Motor neuron (in vitro differentiated cells): ENCODE data around the gene LAMP1. TPM values are rescaled to one million over a fixed set of nuclear protein-coding genes. Genes with fewer than 3 reads are reported as not detected.

Source experiments
- ATAC-seq, 8 experiments: fragments of 200-7000 bp; cut with Tn5 transposase; replicated peaks in 6 of 8; 2 replicates each; pipeline ENCODE4 v1.8.0; 2021; ENCODE audit warnings: mild to moderate bottlenecking in 8 of 8, moderate library complexity in 8 of 8
- H3K27ac ChIP-seq, 2 donors: fragments of 250-450 bp; sonication (Bioruptor Pico); 2 replicates each; pipeline ENCODE4 v1.9.0; 2021; ENCODE audit warnings: antibody characterized with exemption in 2 of 2, mild to moderate bottlenecking in 2 of 2, moderate library complexity in 1 of 2
- H3K4me1 ChIP-seq, 2 donors: fragments of 250-450 bp; sonication (Bioruptor Pico); replicated peaks in 1 of 2; 2 replicates each; pipeline ENCODE4 v1.6.1; 2021; ENCODE audit warnings: antibody characterized with exemption in 2 of 2, mild to moderate bottlenecking in 2 of 2, moderate library complexity in 1 of 2
- H3K4me3 ChIP-seq, 5 donors: fragments of 250-450 bp; sonication (Bioruptor Pico); 2 replicates each; pipeline ENCODE4 v1.9.0; 2021; ENCODE audit warnings: antibody characterized with exemption in 5 of 5, mild to moderate bottlenecking in 5 of 5, moderate library complexity in 4 of 5
- WGBS, 10 experiments: fragments of 450-650 bp; shearing (Covaris generic); methylation state at CpG; one replicate each; pipeline ENCODE4 v1.0.0; 2022; 5-methylcytosine and 5-hydroxymethylcytosine counted together
- in situ Hi-C, 9 experiments: fragments of 400-800 bp; cut with MboI; loops; one replicate each; pipeline ENCODE4 v1.15.0; 2021; ENCODE audit warnings: low sequenced_read_pairs in 9 of 9, low pct_unique_long_range_greater_than_20kb in 2 of 9; ENCODE audit not compliant: unreplicated experiment in 9 of 9
- total RNA-seq, 8 experiments: library from RNA; unstranded; fragments of 300-600 nt; gene quantifications; 2 replicates each; pipeline versions ENCODE4 v1.2.3 to v1.2.4, GENCODE V29; 2022

The LAMP1 gene
- total RNA-seq, 8 experiments from 2014 or later = 41.5 to 367 (median 70.1) TPM

- H3K4me1 ChIP-seq = no peaks in the 10 kb centered on the region
- no peak overlapping the region for H3K4me3 ChIP-seq
- no peak for ATAC-seq
- in situ Hi-C loops = no loop called here
- no peak overlapping the region for H3K27ac ChIP-seq
- WGBS, 10 experiments = 69 to 100% (median 100%) methylated on average over 1 to 7 of the region's 17 CpGs; no CpG with 5 or more reads in 4 of the 10 experiments
Measured at GRCh38 chr13:113322043-113322461, 25.0 kb downstream of the LAMP1 start.

DNA sequence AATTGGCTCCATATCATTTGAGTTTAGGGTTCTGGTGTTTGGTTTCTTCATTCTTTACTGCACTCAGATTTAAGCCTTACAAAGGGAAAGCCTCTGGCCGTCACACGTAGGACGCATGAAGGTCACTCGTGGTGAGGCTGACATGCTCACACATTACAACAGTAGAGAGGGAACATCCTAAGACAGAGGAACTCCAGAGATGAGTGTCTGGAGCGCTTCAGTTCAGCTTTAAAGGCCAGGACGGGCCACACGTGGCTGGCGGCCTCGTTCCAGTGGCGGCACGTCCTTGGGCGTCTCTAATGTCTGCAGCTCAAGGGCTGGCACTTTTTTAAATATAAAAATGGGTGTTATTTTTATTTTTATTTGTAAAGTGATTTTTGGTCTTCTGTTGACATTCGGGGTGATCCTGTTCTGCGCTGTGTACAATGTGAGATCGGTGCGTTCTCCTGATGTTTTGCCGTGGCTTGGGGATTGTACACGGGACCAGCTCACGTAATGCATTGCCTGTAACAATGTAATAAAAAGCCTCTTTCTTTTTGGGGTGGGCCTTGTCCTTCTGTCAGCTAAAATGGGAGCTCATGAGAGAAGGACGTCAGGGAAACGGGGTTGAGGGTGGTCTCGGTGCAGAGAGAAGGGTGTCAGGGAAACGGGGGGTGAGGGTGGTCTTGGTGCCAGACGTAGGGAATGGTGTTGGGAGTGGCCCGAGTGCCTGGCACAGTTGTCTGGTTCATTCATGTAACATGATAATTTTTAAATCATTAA lies 26.0 kb downstream of the LAMP1 start:
- Histone ChIP-seq H3K4me1 (no peaks in the 10 kb centered on the region), H3K4me3 (no peak overlapping the region), H3K27ac (no peak overlapping the region)
- in situ Hi-C loops = no loop called here
- no peak for ATAC-seq
- 91 to 100% (median 97%) methylated on average over 4 to 13 of the region's 25 CpGs for whole genome bisulfite sequencing, 10 experiments

GRCh38 chr13:113323869-113324268 lies 26.8 kb downstream of the LAMP1 start:
- H3K4me1 ChIP-seq = no peaks in the 10 kb centered on the region
- ATAC-seq = no peak
- no peak overlapping the region for H3K4me3 ChIP-seq
- H3K27ac ChIP-seq = no peak overlapping the region
- in situ Hi-C loops = no loop called here
- WGBS, 10 experiments = 79 to 100% (median 94%) methylated on average over 1 to 5 of the region's 7 CpGs; no CpG with 5 or more reads in 1 of the 10 experiments

DNA sequence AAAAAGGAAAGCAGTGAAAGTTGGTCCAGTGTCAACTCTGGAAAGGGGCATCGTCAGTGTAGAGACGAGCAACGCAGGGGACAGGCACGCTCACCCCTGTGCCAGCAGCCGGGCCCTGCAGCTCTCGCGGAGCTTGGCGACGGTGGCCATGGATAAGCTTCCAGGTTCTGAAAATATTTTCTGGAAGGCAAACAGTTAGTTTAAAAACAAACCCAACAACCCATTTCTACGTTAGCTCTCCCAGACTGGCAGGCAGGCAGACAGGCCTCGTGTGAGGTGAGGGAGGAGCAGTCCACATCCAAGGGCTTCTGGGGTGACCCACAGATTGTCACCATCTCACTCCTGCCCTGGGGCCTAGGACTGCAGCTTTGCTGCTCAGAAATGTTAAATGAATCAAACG lies 27.4 kb downstream of the LAMP1 start:
- in situ Hi-C loops = no loop called here
- Histone ChIP-seq H3K27ac (no peak overlapping the region), H3K4me1 (no peaks in the 10 kb centered on the region), H3K4me3 (no peak overlapping the region)
- WGBS, 10 experiments = 78 to 100% (median 89%) methylated on average over 1 to 10 of the region's 12 CpGs; no CpG with 5 or more reads in 2 of the 10 experiments
- peak in 2 of 8 experiments; percentile 31 to 80 for ATAC-seq

DNA sequence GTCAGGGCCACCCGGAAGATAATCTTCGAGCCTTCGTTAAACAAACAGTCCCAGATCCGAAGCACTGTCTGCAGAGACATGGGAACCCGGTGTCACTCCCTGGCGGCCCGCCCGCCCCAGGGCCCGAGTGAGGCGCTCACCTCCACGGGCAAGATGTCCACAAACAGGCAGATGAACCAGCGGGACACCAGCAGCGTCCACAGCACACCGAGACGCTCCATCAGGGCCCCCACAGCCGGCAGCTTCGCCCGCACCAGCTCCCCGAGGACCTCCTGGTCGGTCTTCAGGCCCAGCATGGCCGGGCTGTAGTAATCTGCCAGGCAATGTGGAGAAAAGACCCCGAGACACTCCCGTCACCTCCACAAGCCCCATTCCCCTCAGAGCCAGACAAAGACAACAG lies 28.7 kb downstream of the LAMP1 start:
- H3K4me1 ChIP-seq = no peaks in the 10 kb centered on the region
- peak in 1 of 8 experiments; percentile 13 for ATAC-seq
- WGBS, 10 experiments = 67 to 96% (median 95%) methylated on average over 3 to 11 of the region's 23 CpGs; no CpG with 5 or more reads in 6 of the 10 experiments
- no peak overlapping the region for H3K4me3 ChIP-seq
- H3K27ac ChIP-seq = no peak overlapping the region
- in situ Hi-C loops = no loop called here

DNA sequence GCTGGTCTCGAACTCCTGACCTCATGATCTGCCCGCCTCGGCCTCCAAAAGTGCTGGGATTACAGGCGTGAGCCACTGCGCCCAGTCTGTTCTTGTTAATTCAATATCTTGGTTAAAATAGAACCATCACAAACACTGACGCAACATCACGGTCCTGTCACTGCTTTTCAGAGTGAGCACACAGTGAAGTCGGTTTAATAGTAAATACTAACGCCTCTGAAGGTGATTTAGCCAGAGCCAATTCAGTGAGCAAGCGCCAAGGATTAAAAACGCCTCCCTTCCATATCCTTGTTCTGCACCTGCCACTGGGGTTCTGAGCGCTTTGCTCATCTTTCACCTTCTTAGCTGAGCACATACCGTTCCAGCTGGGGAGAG lies 30.3 kb downstream of the LAMP1 start:
- in situ Hi-C loops = no loop called here
- H3K4me1 ChIP-seq = no peaks in the 10 kb centered on the region
- 61 to 94% (median 80%) methylated on average over 1 to 12 of the region's 13 CpGs; no CpG with 5 or more reads in 3 of the 10 experiments for WGBS, 10 experiments
- H3K27ac ChIP-seq = no peak overlapping the region
- no peak for ATAC-seq
- no peak overlapping the region for H3K4me3 ChIP-seq

DNA sequence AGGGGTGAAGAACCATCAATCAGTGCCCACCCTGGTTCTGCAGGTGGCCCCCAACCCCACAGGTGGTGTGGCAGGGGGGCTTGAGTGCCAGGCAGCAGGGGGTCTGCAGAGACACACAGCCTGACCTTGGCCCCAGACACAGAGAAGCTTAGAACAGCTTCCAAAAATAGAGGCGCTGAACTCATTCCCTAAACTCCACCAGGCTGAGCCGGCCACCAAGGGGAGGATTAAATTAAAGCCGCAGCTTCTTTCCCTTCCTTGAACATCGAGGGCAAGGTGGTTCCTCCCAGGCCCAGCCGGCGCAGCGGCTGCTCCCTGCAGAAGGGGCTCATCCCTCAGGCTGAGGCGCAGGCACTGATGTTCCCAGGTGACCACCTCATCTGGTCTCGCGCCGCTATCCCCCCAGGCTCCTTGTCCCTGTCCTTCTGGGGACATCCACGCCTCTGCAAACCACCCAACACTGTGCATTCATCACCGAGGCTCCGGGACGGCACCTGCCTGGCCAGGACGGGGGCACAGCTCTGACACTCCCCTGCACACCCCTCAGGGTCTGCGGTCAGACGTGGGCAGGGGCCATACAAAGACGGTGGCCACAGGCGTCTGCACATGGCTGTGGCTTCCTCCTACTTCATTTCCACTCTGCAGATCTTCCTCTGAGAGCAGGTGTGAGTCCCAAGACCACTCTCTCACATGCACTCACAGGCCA lies 30.9 kb downstream of the LAMP1 start:
- in situ Hi-C loops = no loop called here
- peak in 5 of 8 experiments; percentile 9 to 32 (median 9) for ATAC-seq
- Histone ChIP-seq H3K4me1 (no peaks in the 10 kb centered on the region), H3K27ac (no peak overlapping the region), H3K4me3 (no peak overlapping the region)
- 20 to 100% (median 89%) methylated on average over 2 to 10 of the region's 20 CpGs; no CpG with 5 or more reads in 4 of the 10 experiments for WGBS, 10 experiments

GRCh38 chr13:113328851-113329250 lies 31.8 kb downstream of the LAMP1 start:
- Histone ChIP-seq H3K4me3 (no peak overlapping the region), H3K4me1 (no peaks in the 10 kb centered on the region), H3K27ac (no peak overlapping the region)
- in situ Hi-C loops = no loop called here
- no peak for ATAC-seq
- WGBS, 10 experiments = 88 to 100% (median 99%) methylated on average over 1 to 9 of the region's 12 CpGs; no CpG with 5 or more reads in 4 of the 10 experiments

GRCh38 chr13:113329656-113330312 lies 32.7 kb downstream of the LAMP1 start:
- H3K27ac ChIP-seq = no peak overlapping the region
- in situ Hi-C loops = no loop called here
- no peaks in the 10 kb centered on the region for H3K4me1 ChIP-seq
- 45 to 97% (median 71%) methylated on average over 4 to 10 of the region's 22 CpGs; no CpG with 5 or more reads in 4 of the 10 experiments for WGBS, 10 experiments
- ATAC-seq = no peak
- no peak overlapping the region for H3K4me3 ChIP-seq

DNA sequence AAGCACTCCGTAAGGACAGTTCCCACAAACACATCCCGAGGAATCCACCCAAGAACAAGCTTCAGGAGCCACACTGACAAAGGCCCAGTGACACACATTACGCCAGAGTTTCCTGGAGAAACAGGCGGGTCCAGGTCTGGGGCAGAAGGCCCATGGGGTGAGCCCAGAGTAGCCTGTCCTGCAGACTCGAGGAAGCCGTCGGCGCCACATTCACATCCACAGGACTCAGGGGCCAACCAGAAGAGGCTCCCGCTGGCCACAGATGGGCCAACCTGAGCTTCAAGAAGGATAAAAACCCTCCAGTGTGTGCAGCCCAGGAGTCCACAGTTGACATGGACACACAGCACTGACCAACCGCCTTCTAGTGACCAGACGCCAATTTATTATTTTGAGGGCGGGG lies 35.6 kb downstream of the LAMP1 start:
- no peaks in the 10 kb centered on the region for H3K4me1 ChIP-seq
- no peak for ATAC-seq
- H3K4me3 ChIP-seq = no peak overlapping the region
- WGBS, 10 experiments = 72 to 100% (median 93%) methylated on average over 2 to 7 of the region's 12 CpGs; no CpG with 5 or more reads in 3 of the 10 experiments
- H3K27ac ChIP-seq = no peak overlapping the region
- in situ Hi-C loops = no loop called here

GRCh38 chr13:113333076-113333475 lies 36.0 kb downstream of the LAMP1 start:
- in situ Hi-C loops = no loop called here
- Histone ChIP-seq H3K27ac (no peak overlapping the region), H3K4me3 (no peak overlapping the region), H3K4me1 (no peaks in the 10 kb centered on the region)
- 78 to 100% (median 100%) methylated on average over 2 to 7 of the region's 14 CpGs; no CpG with 5 or more reads in 5 of the 10 experiments for WGBS, 10 experiments
- no peak for ATAC-seq

GRCh38 chr13:113337556-113337955 lies 40.5 kb downstream of the LAMP1 start:
- WGBS, 10 experiments = 0 to 100% (median 46%) methylated on average over 1 to 4 of the region's 17 CpGs; no CpG with 5 or more reads in 3 of the 10 experiments
- no peak overlapping the region for H3K27ac ChIP-seq
- H3K4me3 ChIP-seq = no peak overlapping the region
- in situ Hi-C loops = no loop called here
- no peaks in the 10 kb centered on the region for H3K4me1 ChIP-seq
- ATAC-seq = no peak

- in situ Hi-C loops = no loop called here
- no peaks in the 10 kb centered on the region for H3K4me1 ChIP-seq
- 77 to 100% (median 97%) methylated on average over 1 to 7 of the region's 20 CpGs; no CpG with 5 or more reads in 6 of the 10 experiments for whole genome bisulfite sequencing, 10 experiments
- ATAC-seq = no peak
- no peak overlapping the region for H3K4me3 ChIP-seq
- no peak overlapping the region for H3K27ac ChIP-seq
Measured at GRCh38 chr13:113337976-113338375, 40.9 kb downstream of the LAMP1 start.
